HepG2 (cell line): ENCODE results near the gene BABAM1. TPM values are rescaled to one million over a fixed set of nuclear protein-coding genes. Genes with fewer than 3 reads are reported as not detected.

ENCODE experiments used
- FOXK2 ChIP-seq: fragments of 450-650 bp; IDR thresholded peaks from 2 replicates; pipeline ENCODE4 v1.6.1; 2016
- HNRNPL ChIP-seq: fragments of 200-400 bp; formaldehyde crosslinking; IDR thresholded peaks from 2 replicates; pipeline ENCODE4 v1.6.1; 2017; ENCODE audit warnings: mild to moderate bottlenecking, low read depth, low read length
- HNRNPLL ChIP-seq: fragments of 200-400 bp; formaldehyde crosslinking; IDR thresholded peaks from 2 replicates; pipeline ENCODE4 v1.6.1; 2017; ENCODE audit warnings: mild to moderate bottlenecking, low read depth, low read length; ENCODE audit not compliant: poor library complexity, severe bottlenecking
- ISX ChIP-seq: sonication (generic); formaldehyde crosslinking; conservative IDR thresholded peaks from 2 replicates; pipeline ENCODE4 v1.5.0; 2020; ENCODE audit warnings: missing genetic modification reagents
- KLF11 ChIP-seq: IDR thresholded peaks from 2 replicates; pipeline ENCODE4 v1.6.1; 2016; ENCODE audit warnings: missing compliant biosample characterization
- MIER2 ChIP-seq: IDR thresholded peaks from 2 replicates; pipeline ENCODE4 v1.6.1; 2016; ENCODE audit warnings: missing biosample characterization, missing genetic modification reagents
- MTF2 ChIP-seq: sonication (generic); formaldehyde crosslinking; IDR thresholded peaks from 2 replicates; pipeline ENCODE4 v1.5.0; 2020; ENCODE audit warnings: missing genetic modification reagents, borderline replicate concordance
- NFE2 ChIP-seq: sonication (generic); formaldehyde crosslinking; IDR thresholded peaks from 2 replicates; pipeline ENCODE4 v1.4.0; 2020; ENCODE audit warnings: missing genetic modification reagents
- PAF1 ChIP-seq: IDR thresholded peaks from 2 replicates; pipeline ENCODE4 v1.6.1; 2016; ENCODE audit warnings: missing genetic modification reagents, missing compliant biosample characterization
- POGZ ChIP-seq: sonication (generic); formaldehyde crosslinking; IDR thresholded peaks from 2 replicates; pipeline ENCODE4 v1.4.0; 2020; ENCODE audit warnings: mild to moderate bottlenecking, missing genetic modification reagents
- POLR2AphosphoS2 ChIP-seq: IDR thresholded peaks from 2 replicates; pipeline ENCODE4 v1.6.1; 2011; ENCODE audit warnings: low read depth, low read length, improper control_type of control experiment
- SMAD9 ChIP-seq: sonication (generic); formaldehyde crosslinking; IDR thresholded peaks from 2 replicates; pipeline ENCODE4 v1.5.1; 2020; ENCODE audit warnings: mild to moderate bottlenecking, missing genetic modification reagents
- SP2 ChIP-seq: sonication (generic); formaldehyde crosslinking; IDR thresholded peaks from 2 replicates; pipeline ENCODE4 v1.5.1; 2020; ENCODE audit warnings: mild to moderate bottlenecking, missing genetic modification reagents
- SPEN ChIP-seq: sonication (generic); formaldehyde crosslinking; IDR thresholded peaks from 2 replicates; pipeline ENCODE4 v1.5.1; 2020; ENCODE audit warnings: low read depth, mild to moderate bottlenecking, missing genetic modification reagents
- TBP ChIP-seq: sonication (generic); formaldehyde crosslinking; IDR thresholded peaks from 2 replicates; pipeline ENCODE4 v1.5.0; 2020; ENCODE audit warnings: missing genetic modification reagents
- ZFP41 ChIP-seq: sonication (generic); formaldehyde crosslinking; IDR thresholded peaks from 2 replicates; pipeline ENCODE4 v1.4.0; 2020; ENCODE audit warnings: mild to moderate bottlenecking, missing genetic modification reagents, borderline replicate concordance
- ZNF207 ChIP-seq: fragments of 450-650 bp; IDR thresholded peaks from 2 replicates; pipeline ENCODE4 v1.6.1; 2016; ENCODE audit warnings: antibody characterized with exemption, borderline replicate concordance
- ZNF230 ChIP-seq: sonication (generic); formaldehyde crosslinking; IDR thresholded peaks from 2 replicates; pipeline ENCODE4 v1.4.0; 2020; ENCODE audit warnings: mild to moderate bottlenecking, missing genetic modification reagents
- ZNF460 ChIP-seq: sonication (generic); formaldehyde crosslinking; IDR thresholded peaks from 2 replicates; pipeline ENCODE4 v1.5.1; 2020; ENCODE audit warnings: missing genetic modification reagents, mild to moderate bottlenecking, borderline replicate concordance
- ZNF75D ChIP-seq: sonication (generic); formaldehyde crosslinking; IDR thresholded peaks from 2 replicates; pipeline ENCODE4 v1.8.1; 2023; ENCODE audit warnings: missing genetic modification reagents, mild to moderate bottlenecking, borderline replicate concordance
- polyA plus RNA-seq, 8 experiments: library from polyadenylated mRNA; depleted of rRNA in 3 of 8; stranded (reverse) in 7 of 8; unstranded in 1 of 8; fragments of >200 nt; fragmentation: Illumina TruSeq in 4 of 8; extraction: Trizol in 4 of 8; gene quantifications; 2 replicates each; pipeline versions ENCODE4 v1.2.1 to v1.2.3, GENCODE V29; 2011 to 2016; ENCODE audit warnings: low read depth in 4 of 8, missing spikeins in 1 of 8, mixed read lengths in 1 of 8; ENCODE audit not compliant: insufficient read depth in 1 of 8
- total RNA-seq, 5 experiments: library from RNA; depleted of rRNA; stranded (reverse); fragments of >200 nt; fragmentation: Illumina TruSeq; extraction: Trizol; gene quantifications; 2 replicates each; pipeline ENCODE4 v1.2.3, GENCODE V29; 2016; ENCODE audit warnings: low read depth in 1 of 5
- TF ChIP-seq, protein P1 (sequence below): sonication (generic); formaldehyde crosslinking; IDR thresholded peaks from 2 replicates; pipeline ENCODE4 v1.5.0; 2020; ENCODE audit warnings: missing genetic modification reagents
- TF ChIP-seq, protein P2 (sequence below): sonication (generic); formaldehyde crosslinking; IDR thresholded peaks from 2 replicates; pipeline ENCODE4 v1.4.0; 2020; ENCODE audit warnings: missing genetic modification reagents, borderline replicate concordance
- TF ChIP-seq, protein P3 (sequence below): IDR thresholded peaks from 2 replicates; pipeline ENCODE4 v1.6.1; 2012; ENCODE audit warnings: inconsistent platforms
- TF ChIP-seq, protein P4 (sequence below): sonication (generic); formaldehyde crosslinking; IDR thresholded peaks from 2 replicates; pipeline ENCODE4 v1.8.1; 2023; ENCODE audit warnings: mild to moderate bottlenecking, missing genetic modification reagents
- TF ChIP-seq, protein P5 (sequence below), 2 experiments: fragments of 450-650 bp in 1 of 2; sonication (generic) in 1 of 2; formaldehyde crosslinking; IDR thresholded peaks; 2 replicates each; pipeline versions ENCODE4 v1.5.0 to v1.8.0; 2020 to 2022; ENCODE audit warnings: mild to moderate bottlenecking in 1 of 2, missing genetic modification reagents in 1 of 2

BABAM1 gene
- total and polyA plus RNA-seq, 2 of the 13 experiments (the other 11 are each of a cell fraction or from before 2014, with no cell fraction given), result 70.0 to 82.0 TPM

DNA sequence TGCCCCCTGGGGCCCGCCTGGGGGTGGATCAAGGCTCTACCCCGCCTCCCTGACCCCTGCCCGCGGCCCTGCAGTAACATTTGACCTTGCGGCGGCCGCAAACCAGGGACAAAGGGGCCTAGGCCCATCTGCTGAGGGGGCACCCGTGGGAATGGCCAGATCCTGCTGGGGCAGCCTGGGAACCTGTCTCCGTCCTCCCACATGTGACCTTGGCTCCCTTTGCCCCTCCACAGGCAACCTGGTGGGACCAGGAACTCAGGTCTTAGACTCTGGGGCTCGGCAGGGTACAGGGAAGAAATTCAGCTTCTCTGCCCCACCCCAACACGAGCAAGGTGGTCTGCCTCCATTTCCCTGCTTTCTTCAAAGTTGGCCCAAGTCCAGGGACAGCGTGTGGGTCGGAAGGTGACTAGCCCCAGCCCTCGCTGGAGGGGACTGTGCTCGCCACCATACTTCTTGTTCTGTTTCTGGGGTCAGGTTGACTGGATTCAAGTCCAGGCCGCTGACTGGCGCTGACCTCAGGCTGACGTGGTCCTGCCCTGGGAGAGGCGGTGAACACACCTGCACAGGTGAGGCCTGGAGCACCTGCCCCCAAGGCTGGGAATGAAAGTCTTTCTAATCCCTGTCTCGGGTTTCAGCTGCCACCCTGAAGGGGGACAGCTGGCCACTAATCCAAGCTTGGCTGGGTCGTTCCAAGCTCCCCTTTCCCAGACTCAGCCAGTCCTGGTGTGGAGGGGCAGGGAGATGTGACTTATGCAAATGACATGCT is 19.0 kb upstream of the BABAM1 start (continued):
- TF ChIP-seq PAF1 (CRISPR knock-in tag), result no peak
- no peak for TF ChIP-seq ZNF230 (CRISPR knock-in tag)
- TF ChIP-seq TBP (CRISPR knock-in tag), result no peak
- TF ChIP-seq NFE2 (CRISPR knock-in tag), result no peak
- no peak for TF ChIP-seq ZFP41 (CRISPR knock-in tag)
- peak; percentile 94 for TF ChIP-seq HNRNPL
- no peak; the same call in 1 of the 2 replicates for TF ChIP-seq SP2 (CRISPR knock-in tag)
- no peak for TF ChIP-seq ZNF75D (CRISPR knock-in tag)
- TF ChIP-seq, protein P1, sequence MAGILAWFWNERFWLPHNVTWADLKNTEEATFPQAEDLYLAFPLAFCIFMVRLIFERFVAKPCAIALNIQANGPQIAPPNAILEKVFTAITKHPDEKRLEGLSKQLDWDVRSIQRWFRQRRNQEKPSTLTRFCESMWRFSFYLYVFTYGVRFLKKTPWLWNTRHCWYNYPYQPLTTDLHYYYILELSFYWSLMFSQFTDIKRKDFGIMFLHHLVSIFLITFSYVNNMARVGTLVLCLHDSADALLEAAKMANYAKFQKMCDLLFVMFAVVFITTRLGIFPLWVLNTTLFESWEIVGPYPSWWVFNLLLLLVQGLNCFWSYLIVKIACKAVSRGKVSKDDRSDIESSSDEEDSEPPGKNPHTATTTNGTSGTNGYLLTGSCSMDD, result no peak
- TF ChIP-seq ZNF460, result no peak; the same call in 1 of the 2 replicates
- TF ChIP-seq, protein P2, sequence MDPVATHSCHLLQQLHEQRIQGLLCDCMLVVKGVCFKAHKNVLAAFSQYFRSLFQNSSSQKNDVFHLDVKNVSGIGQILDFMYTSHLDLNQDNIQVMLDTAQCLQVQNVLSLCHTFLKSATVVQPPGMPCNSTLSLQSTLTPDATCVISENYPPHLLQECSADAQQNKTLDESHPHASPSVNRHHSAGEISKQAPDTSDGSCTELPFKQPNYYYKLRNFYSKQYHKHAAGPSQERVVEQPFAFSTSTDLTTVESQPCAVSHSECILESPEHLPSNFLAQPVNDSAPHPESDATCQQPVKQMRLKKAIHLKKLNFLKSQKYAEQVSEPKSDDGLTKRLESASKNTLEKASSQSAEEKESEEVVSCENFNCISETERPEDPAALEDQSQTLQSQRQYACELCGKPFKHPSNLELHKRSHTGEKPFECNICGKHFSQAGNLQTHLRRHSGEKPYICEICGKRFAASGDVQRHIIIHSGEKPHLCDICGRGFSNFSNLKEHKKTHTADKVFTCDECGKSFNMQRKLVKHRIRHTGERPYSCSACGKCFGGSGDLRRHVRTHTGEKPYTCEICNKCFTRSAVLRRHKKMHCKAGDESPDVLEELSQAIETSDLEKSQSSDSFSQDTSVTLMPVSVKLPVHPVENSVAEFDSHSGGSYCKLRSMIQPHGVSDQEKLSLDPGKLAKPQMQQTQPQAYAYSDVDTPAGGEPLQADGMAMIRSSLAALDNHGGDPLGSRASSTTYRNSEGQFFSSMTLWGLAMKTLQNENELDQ (CRISPR knock-in tag), result no peak
- no peak for TF ChIP-seq ISX (CRISPR knock-in tag)
- no peak for TF ChIP-seq ZNF207
- TF ChIP-seq, protein P3, sequence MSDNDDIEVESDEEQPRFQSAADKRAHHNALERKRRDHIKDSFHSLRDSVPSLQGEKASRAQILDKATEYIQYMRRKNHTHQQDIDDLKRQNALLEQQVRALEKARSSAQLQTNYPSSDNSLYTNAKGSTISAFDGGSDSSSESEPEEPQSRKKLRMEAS, result peak; percentile 72
- TF ChIP-seq POLR2AphosphoS2, result no peak
- peak; percentile 51 for TF ChIP-seq HNRNPLL
- TF ChIP-seq, protein P4, sequence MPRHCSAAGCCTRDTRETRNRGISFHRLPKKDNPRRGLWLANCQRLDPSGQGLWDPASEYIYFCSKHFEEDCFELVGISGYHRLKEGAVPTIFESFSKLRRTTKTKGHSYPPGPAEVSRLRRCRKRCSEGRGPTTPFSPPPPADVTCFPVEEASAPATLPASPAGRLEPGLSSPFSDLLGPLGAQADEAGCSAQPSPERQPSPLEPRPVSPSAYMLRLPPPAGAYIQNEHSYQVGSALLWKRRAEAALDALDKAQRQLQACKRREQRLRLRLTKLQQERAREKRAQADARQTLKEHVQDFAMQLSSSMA (CRISPR knock-in tag), result no peak
- TF ChIP-seq FOXK2, result no peak
- no peak; the same call in 1 of the 2 replicates for TF ChIP-seq SMAD9 (CRISPR knock-in tag)
- TF ChIP-seq KLF11 (CRISPR knock-in tag), result no peak
- peak; percentile 93; the same call in 1 of the 2 replicates for TF ChIP-seq SPEN (CRISPR knock-in tag)
- TF ChIP-seq MIER2 (CRISPR knock-in tag), result 0 out of 2 replicates have a peak, but pooled peaks have one; percentile 24
- TF ChIP-seq, protein P5, sequence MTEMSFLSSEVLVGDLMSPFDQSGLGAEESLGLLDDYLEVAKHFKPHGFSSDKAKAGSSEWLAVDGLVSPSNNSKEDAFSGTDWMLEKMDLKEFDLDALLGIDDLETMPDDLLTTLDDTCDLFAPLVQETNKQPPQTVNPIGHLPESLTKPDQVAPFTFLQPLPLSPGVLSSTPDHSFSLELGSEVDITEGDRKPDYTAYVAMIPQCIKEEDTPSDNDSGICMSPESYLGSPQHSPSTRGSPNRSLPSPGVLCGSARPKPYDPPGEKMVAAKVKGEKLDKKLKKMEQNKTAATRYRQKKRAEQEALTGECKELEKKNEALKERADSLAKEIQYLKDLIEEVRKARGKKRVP (CRISPR knock-in tag; IDR thresholded peaks at IDR 0.05), result no peak
- 0 out of 2 replicates have a peak, but pooled peaks have one; percentile 61 for TF ChIP-seq MTF2
- TF ChIP-seq POGZ (CRISPR knock-in tag), result peak; percentile 86
